Measurements from ENCODE around the gene SKI. TPM values are rescaled to one million over a fixed set of nuclear protein-coding genes. Genes with fewer than 3 reads are reported as not detected.

Gene SKI
- total and polyA plus RNA-seq, 2 experiments from 2014 or later, result 9.3 to 66.8 TPM

DNA sequence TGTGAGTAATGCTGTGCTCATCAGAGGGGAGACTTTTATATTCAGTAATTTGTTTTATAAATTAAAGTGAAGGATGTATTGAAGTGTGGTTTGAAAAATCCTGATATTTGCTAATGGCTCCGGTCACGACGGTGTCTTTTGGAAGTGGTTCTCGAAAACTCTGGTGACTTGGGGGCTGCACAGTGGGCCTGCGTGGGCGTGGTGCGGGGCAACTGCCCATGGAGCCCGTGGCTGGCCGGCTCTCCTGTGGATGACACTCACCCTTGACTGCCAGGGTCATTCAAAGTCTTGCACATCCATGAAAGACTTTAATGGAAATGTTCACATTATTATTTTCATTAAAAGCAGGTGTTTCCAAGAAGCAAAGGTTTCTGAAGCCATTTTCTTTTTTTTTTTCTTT is 41.2 kb upstream of the SKI start:
- no peaks in the 10 kb centered on the region for H3K9me2 ChIP-seq (ENCODE audit: insufficient read depth)

DNA sequence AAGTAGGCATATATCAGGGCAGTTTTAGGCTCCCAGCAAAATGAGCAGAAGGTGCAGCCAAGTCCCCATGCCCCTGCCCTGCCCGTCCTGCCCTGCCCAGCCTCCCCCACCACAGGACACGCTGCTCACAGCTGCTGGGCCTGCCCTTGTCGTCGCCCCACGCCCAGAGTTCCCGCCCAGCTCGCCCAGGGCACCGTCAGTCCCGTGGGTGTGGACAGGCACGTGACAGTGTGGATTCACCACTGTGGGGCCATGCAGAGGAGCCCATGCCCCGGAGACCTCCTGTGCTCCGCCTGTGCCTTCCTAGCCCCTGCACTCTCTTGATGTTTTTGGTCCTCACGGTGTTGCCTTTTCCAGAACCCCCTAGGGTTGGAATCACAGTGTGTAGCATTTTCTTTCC is 40.5 kb upstream of the SKI start:
- Histone ChIP-seq H3K36me3 (ENCODE audit: insufficient read depth) (no peaks in the 10 kb centered on the region), H3K27ac (ENCODE audit: low read depth) (no peak overlapping the region), H4K20me1 (replicated peaks; ENCODE audit: insufficient read depth) (no peaks in the 10 kb centered on the region; the same call in 1 of the 2 replicates), H3K4me1 (ENCODE audit: insufficient read depth) (no peaks in the 10 kb centered on the region), H3K79me2 (replicated peaks; ENCODE audit: insufficient read depth) (peaks cover 12% of the 10 kb centered on the region), H3K4me2 (no peak overlapping the region), H3K27me3 (ENCODE audit: insufficient read depth) (no peaks in the 10 kb centered on the region), H3F3A (replicated peaks; ENCODE audit: low read depth) (peaks cover 8% of the 10 kb centered on the region), H3K9me2 (ENCODE audit: insufficient read depth) (no peaks in the 10 kb centered on the region), H3K4me3 (no peak overlapping the region), H2AFZ (no peak overlapping the region)
- ATAC-seq (no peak), DNase-seq (ENCODE audit: low spot score) (no peak)
- Mint-ChIP-seq H3K9me3 (no peaks in the 10 kb centered on the region; the same call in 1 of the 3 replicates), H3K4me3 (no peak overlapping the region), H3K27me3 (ENCODE audit: insufficient read depth, low read depth, poor library complexity) (peaks cover 26% of the 10 kb centered on the region), H3K36me3 (ENCODE audit: low read depth) (peaks cover 17% of the 10 kb centered on the region), H3K27ac (no peak overlapping the region), H3K4me1 (peaks cover 8% of the 10 kb centered on the region)
- TF ChIP-seq EZH2 (IDR thresholded peaks at IDR 0.05; ENCODE audit: low read depth, unreplicated experiment), result no peak
- TF ChIP-seq, protein P1, sequence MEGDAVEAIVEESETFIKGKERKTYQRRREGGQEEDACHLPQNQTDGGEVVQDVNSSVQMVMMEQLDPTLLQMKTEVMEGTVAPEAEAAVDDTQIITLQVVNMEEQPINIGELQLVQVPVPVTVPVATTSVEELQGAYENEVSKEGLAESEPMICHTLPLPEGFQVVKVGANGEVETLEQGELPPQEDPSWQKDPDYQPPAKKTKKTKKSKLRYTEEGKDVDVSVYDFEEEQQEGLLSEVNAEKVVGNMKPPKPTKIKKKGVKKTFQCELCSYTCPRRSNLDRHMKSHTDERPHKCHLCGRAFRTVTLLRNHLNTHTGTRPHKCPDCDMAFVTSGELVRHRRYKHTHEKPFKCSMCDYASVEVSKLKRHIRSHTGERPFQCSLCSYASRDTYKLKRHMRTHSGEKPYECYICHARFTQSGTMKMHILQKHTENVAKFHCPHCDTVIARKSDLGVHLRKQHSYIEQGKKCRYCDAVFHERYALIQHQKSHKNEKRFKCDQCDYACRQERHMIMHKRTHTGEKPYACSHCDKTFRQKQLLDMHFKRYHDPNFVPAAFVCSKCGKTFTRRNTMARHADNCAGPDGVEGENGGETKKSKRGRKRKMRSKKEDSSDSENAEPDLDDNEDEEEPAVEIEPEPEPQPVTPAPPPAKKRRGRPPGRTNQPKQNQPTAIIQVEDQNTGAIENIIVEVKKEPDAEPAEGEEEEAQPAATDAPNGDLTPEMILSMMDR (conservative IDR thresholded peaks at IDR 0.05; ENCODE audit: low read depth in 2 of 2), result no peak
- no peak for TF ChIP-seq NANOG (IDR thresholded peaks at IDR 0.05; ENCODE audit: borderline replicate concordance)
- TF ChIP-seq STAT1 (IDR thresholded peaks at IDR 0.05; ENCODE audit: unreplicated experiment), result no peak
- TF ChIP-seq, protein P2, sequence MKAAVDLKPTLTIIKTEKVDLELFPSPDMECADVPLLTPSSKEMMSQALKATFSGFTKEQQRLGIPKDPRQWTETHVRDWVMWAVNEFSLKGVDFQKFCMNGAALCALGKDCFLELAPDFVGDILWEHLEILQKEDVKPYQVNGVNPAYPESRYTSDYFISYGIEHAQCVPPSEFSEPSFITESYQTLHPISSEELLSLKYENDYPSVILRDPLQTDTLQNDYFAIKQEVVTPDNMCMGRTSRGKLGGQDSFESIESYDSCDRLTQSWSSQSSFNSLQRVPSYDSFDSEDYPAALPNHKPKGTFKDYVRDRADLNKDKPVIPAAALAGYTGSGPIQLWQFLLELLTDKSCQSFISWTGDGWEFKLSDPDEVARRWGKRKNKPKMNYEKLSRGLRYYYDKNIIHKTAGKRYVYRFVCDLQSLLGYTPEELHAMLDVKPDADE (IDR thresholded peaks at IDR 0.05), result no peak
- TF ChIP-seq, protein P3, sequence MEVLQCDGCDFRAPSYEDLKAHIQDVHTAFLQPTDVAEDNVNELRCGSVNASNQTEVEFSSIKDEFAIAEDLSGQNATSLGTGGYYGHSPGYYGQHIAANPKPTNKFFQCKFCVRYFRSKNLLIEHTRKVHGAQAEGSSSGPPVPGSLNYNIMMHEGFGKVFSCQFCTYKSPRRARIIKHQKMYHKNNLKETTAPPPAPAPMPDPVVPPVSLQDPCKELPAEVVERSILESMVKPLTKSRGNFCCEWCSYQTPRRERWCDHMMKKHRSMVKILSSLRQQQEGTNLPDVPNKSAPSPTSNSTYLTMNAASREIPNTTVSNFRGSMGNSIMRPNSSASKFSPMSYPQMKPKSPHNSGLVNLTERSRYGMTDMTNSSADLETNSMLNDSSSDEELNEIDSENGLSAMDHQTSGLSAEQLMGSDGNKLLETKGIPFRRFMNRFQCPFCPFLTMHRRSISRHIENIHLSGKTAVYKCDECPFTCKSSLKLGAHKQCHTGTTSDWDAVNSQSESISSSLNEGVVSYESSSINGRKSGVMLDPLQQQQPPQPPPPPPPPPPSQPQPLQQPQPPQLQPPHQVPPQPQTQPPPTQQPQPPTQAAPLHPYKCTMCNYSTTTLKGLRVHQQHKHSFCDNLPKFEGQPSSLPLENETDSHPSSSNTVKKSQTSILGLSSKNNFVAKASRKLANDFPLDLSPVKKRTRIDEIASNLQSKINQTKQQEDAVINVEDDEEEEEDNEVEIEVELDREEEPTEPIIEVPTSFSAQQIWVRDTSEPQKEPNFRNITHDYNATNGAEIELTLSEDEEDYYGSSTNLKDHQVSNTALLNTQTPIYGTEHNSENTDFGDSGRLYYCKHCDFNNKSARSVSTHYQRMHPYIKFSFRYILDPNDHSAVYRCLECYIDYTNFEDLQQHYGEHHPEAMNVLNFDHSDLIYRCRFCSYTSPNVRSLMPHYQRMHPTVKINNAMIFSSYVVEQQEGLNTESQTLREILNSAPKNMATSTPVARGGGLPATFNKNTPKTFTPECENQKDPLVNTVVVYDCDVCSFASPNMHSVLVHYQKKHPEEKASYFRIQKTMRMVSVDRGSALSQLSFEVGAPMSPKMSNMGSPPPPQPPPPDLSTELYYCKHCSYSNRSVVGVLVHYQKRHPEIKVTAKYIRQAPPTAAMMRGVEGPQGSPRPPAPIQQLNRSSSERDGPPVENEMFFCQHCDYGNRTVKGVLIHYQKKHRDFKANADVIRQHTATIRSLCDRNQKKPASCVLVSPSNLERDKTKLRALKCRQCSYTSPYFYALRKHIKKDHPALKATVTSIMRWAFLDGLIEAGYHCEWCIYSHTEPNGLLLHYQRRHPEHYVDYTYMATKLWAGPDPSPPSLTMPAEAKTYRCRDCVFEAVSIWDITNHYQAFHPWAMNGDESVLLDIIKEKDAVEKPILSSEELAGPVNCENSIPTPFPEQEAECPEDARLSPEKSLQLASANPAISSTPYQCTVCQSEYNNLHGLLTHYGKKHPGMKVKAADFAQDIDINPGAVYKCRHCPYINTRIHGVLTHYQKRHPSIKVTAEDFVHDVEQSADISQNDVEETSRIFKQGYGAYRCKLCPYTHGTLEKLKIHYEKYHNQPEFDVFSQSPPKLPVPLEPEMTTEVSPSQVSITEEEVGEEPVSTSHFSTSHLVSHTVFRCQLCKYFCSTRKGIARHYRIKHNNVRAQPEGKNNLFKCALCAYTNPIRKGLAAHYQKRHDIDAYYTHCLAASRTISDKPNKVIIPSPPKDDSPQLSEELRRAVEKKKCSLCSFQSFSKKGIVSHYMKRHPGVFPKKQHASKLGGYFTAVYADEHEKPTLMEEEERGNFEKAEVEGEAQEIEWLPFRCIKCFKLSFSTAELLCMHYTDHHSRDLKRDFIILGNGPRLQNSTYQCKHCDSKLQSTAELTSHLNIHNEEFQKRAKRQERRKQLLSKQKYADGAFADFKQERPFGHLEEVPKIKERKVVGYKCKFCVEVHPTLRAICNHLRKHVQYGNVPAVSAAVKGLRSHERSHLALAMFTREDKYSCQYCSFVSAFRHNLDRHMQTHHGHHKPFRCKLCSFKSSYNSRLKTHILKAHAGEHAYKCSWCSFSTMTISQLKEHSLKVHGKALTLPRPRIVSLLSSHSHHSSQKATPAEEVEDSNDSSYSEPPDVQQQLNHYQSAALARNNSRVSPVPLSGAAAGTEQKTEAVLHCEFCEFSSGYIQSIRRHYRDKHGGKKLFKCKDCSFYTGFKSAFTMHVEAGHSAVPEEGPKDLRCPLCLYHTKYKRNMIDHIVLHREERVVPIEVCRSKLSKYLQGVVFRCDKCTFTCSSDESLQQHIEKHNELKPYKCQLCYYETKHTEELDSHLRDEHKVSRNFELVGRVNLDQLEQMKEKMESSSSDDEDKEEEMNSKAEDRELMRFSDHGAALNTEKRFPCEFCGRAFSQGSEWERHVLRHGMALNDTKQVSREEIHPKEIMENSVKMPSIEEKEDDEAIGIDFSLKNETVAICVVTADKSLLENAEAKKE (CRISPR knock-in tag; IDR thresholded peaks at IDR 0.05), result no peak
- TF ChIP-seq ZNF331 (CRISPR knock-in tag; IDR thresholded peaks at IDR 0.05; ENCODE audit: low read depth), result no peak
- TF ChIP-seq POLR2AphosphoS5 (IDR thresholded peaks at IDR 0.05; ENCODE audit: low read depth), result no peak

More for the DNA sequence above, 41.2 kb upstream of the SKI start:
- Mint-ChIP-seq H3K4me1 (peaks cover 8% of the 10 kb centered on the region), H3K9me3 (no peaks in the 10 kb centered on the region; the same call in 1 of the 3 replicates), H3K4me3 (no peak overlapping the region), H3K36me3 (ENCODE audit: low read depth) (peaks cover 16% of the 10 kb centered on the region), H3K27me3 (ENCODE audit: insufficient read depth, low read depth, poor library complexity) (peaks cover 26% of the 10 kb centered on the region), H3K27ac (no peak overlapping the region)
- H3K36me3 ChIP-seq (ENCODE audit: insufficient read depth), result no peaks in the 10 kb centered on the region
- DNase-seq (ENCODE audit: low spot score) (no peak), ATAC-seq (no peak)
- no peak overlapping the region for H3K27ac ChIP-seq (ENCODE audit: low read depth)
- peaks cover 5% of the 10 kb centered on the region for H3K79me2 ChIP-seq (replicated peaks; ENCODE audit: insufficient read depth)
- H3K4me2 ChIP-seq, result no peak overlapping the region
- no peak overlapping the region for H2AFZ ChIP-seq
- no peaks in the 10 kb centered on the region for H3K4me1 ChIP-seq (ENCODE audit: insufficient read depth)
- no peak overlapping the region for H3K4me3 ChIP-seq
- TF ChIP-seq CREB1 (CRISPR knock-in tag; IDR thresholded peaks at IDR 0.05; ENCODE audit: low read depth) (no peak), EZH2phosphoT487 (IDR thresholded peaks at IDR 0.05; ENCODE audit: unreplicated experiment) (no peak)
- TF ChIP-seq, protein P1 (conservative IDR thresholded peaks at IDR 0.05; ENCODE audit: low read depth in 2 of 2), result no peak
- no peaks in the 10 kb centered on the region; the same call in 1 of the 2 replicates for H4K20me1 ChIP-seq (replicated peaks; ENCODE audit: insufficient read depth)
- no peaks in the 10 kb centered on the region for H3K27me3 ChIP-seq (ENCODE audit: insufficient read depth)
- H3F3A ChIP-seq (replicated peaks; ENCODE audit: low read depth), result peaks cover 8% of the 10 kb centered on the region

All from GM23338 (cell line).